A549 (cell line): Measurements from ENCODE around the gene SND1. TPM values are rescaled to one million over a fixed set of nuclear protein-coding genes. Genes with fewer than 3 reads are reported as not detected.

Source experiments
- ATAC-seq, 2 experiments: fragments of 200-7000 bp in 1 of 2; fragments of >200 bp in 1 of 2; cut with Nextera tagmentation in 1 of 2; cut with Tn5 transposase in 1 of 2; 3 replicates each; pipeline versions ENCODE4 v1.8.0 to v1.9.1; 2018 to 2020; ENCODE audit warnings: mild to moderate bottlenecking in 1 of 2, moderate library complexity in 1 of 2
- CTCF ChIA-PET: fragments of 300-600 bp; sonication (Branson Sonifier 250); formaldehyde crosslinking; extraction: SDS; loops from one replicate; lab custom pipeline; 2021; ENCODE audit warnings: antibody characterized with exemption, inconsistent platforms; lab: Yijun Ruan, JAX
- POLR2A ChIA-PET: fragments of 350-600 bp; formaldehyde crosslinking; extraction: SDS; loops from one replicate; lab custom pipeline; 2021; ENCODE audit warnings: antibody characterized with exemption, inconsistent platforms; lab: Yijun Ruan, JAX
- DNase-seq, 2 experiments: peaks; one replicate each; pipeline versions ENCODE4 v3.0.0 to v3.0.0-alpha.2; 2011 to 2016; ENCODE audit warnings: low read depth in 1 of 2, low spot score in 1 of 2
- FAIRE-seq: peaks from 2 replicates; lab custom pipeline; 2011; peaks lifted over from hg19 to GRCh38; lab: Jason Lieb, UNC
- H3K27ac ChIP-seq, 2 experiments: fragments of >200 bp; sonication (Bioruptor Twin); formaldehyde crosslinking; 3 replicates each; pipeline ENCODE4 v1.5.1; 2016 to 2017
- H3K4me1 ChIP-seq: fragments of >200 bp; sonication (Bioruptor Twin); formaldehyde crosslinking; 3 replicates; pipeline ENCODE4 v1.6.1; 2016
- H3K4me2 ChIP-seq: fragments of >200 bp; sonication (Bioruptor Twin); formaldehyde crosslinking; 3 replicates; pipeline ENCODE4 v1.6.1; 2016
- H3K4me3 ChIP-seq: fragments of >200 bp; sonication (Bioruptor Twin); formaldehyde crosslinking; 3 replicates; pipeline ENCODE4 v1.5.1; 2016
- H3K9me3 ChIP-seq: fragments of >200 bp; sonication (Bioruptor Twin); formaldehyde crosslinking; 3 replicates; pipeline ENCODE4 v1.6.1; 2016
- BHLHE40 ChIP-seq: IDR thresholded peaks from 2 replicates; pipeline ENCODE4 v1.6.1; 2012; ENCODE audit warnings: low read depth, low read length, inconsistent platforms
- CBX8 ChIP-seq: fragments of 200-600 bp; sonication (generic); IDR thresholded peaks from 2 replicates; pipeline ENCODE4 v1.6.1; 2016
- CHD4 ChIP-seq: fragments of 200-600 bp; sonication (generic); IDR thresholded peaks from 2 replicates; pipeline ENCODE4 v1.6.1; 2016; ENCODE audit warnings: antibody characterized with exemption, mild to moderate bottlenecking, borderline replicate concordance
- EHF ChIP-seq: fragments of 250-450 bp; sonication (Bioruptor Pico); IDR thresholded peaks from 2 replicates; pipeline ENCODE4 v1.5.0; 2020; ENCODE audit warnings: mild to moderate bottlenecking
- EP300 ChIP-seq, 2 experiments: fragments of >200 bp; sonication (Bioruptor Twin); formaldehyde crosslinking; IDR thresholded peaks; 2 replicates in 1 of 2; 3 replicates in 1 of 2; pipeline ENCODE4 v1.6.1; 2016 to 2017
- ESRRA ChIP-seq: fragments of 150-350 bp; IDR thresholded peaks from 2 replicates; pipeline ENCODE4 v1.6.1; 2014; ENCODE audit warnings: mild to moderate bottlenecking, low read length, borderline replicate concordance
- FOSB ChIP-seq: fragments of 250-450 bp; sonication (Bioruptor Pico); IDR thresholded peaks from 2 replicates; pipeline ENCODE4 v1.5.0; 2020; ENCODE audit warnings: mild to moderate bottlenecking, moderate library complexity
- GATA3 ChIP-seq: IDR thresholded peaks from 2 replicates; pipeline ENCODE4 v1.6.1; 2012; ENCODE audit warnings: borderline replicate concordance
- HDAC2 ChIP-seq: fragments of 200-600 bp; sonication (generic); IDR thresholded peaks from 2 replicates; pipeline ENCODE4 v1.6.1; 2016
- HEYL ChIP-seq: fragments of 250-450 bp; sonication (Bioruptor Pico); IDR thresholded peaks from 2 replicates; pipeline ENCODE4 v1.8.0; 2021; ENCODE audit warnings: mild to moderate bottlenecking, moderate library complexity
- HOXB13 ChIP-seq: fragments of 250-450 bp; sonication (Bioruptor Pico); IDR thresholded peaks from 2 replicates; pipeline ENCODE4 v1.5.0; 2020; ENCODE audit warnings: low read depth, mild to moderate bottlenecking, moderate library complexity
- JUNB ChIP-seq: fragments of >200 bp; sonication (Bioruptor Twin); formaldehyde crosslinking; IDR thresholded peaks from 2 replicates; pipeline ENCODE4 v1.6.1; 2016
- MAZ ChIP-seq: fragments of 150-350 bp; IDR thresholded peaks from 2 replicates; pipeline ENCODE4 v1.6.1; 2014; ENCODE audit warnings: antibody characterized with exemption, low read depth, low read length, borderline replicate concordance
- MYC ChIP-seq: IDR thresholded peaks from 2 replicates; pipeline ENCODE4 v1.6.1; 2012; ENCODE audit warnings: mild to moderate bottlenecking, inconsistent platforms, low read length, improper control_type of control experiment, borderline replicate concordance
- NFE2L2 ChIP-seq: fragments of 150-350 bp; conservative IDR thresholded peaks from 2 replicates; pipeline ENCODE4 v1.6.1; 2014; ENCODE audit warnings: low read length
- NPAS2 ChIP-seq: fragments of 250-450 bp; sonication (Bioruptor Pico); IDR thresholded peaks from 2 replicates; pipeline ENCODE4 v1.8.0; 2022; ENCODE audit warnings: mild to moderate bottlenecking, moderate library complexity, borderline replicate concordance
- NR3C1 ChIP-seq: fragments of >200 bp; sonication (Bioruptor Twin); formaldehyde crosslinking; IDR thresholded peaks from 3 replicates; pipeline ENCODE4 v1.6.1; 2017
- POLR2A ChIP-seq: IDR thresholded peaks from 2 replicates; pipeline ENCODE4 v1.6.1; 2012; ENCODE audit warnings: mild to moderate bottlenecking, low read length
- RCOR1 ChIP-seq: fragments of 150-350 bp; IDR thresholded peaks from 2 replicates; pipeline ENCODE4 v1.6.1; 2014; ENCODE audit warnings: antibody characterized with exemption, low read length, low read depth
- RNF2 ChIP-seq: fragments of 200-600 bp; sonication (generic); IDR thresholded peaks from 2 replicates; pipeline ENCODE4 v1.6.1; 2016; ENCODE audit warnings: low read depth, mild to moderate bottlenecking, antibody characterized with exemption, moderate library complexity, borderline replicate concordance
- SMC3 ChIP-seq: fragments of >200 bp; sonication (Bioruptor Twin); formaldehyde crosslinking; IDR thresholded peaks from 3 replicates; pipeline ENCODE4 v1.6.1; 2018; ENCODE audit warnings: inconsistent platforms
- ZC3H11A ChIP-seq: fragments of 450-650 bp; IDR thresholded peaks from 2 replicates; pipeline ENCODE4 v1.6.1; 2014; ENCODE audit warnings: antibody characterized with exemption, mild to moderate bottlenecking
- ZNF302 ChIP-seq: fragments of 250-450 bp; sonication (Bioruptor Pico); IDR thresholded peaks from 2 replicates; pipeline ENCODE4 v1.9.0; 2021; ENCODE audit warnings: inconsistent platforms, mild to moderate bottlenecking, moderate library complexity
- ZSCAN20 ChIP-seq: fragments of 250-450 bp; sonication (Bioruptor Pico); IDR thresholded peaks from 2 replicates; pipeline ENCODE4 v1.8.0; 2022; ENCODE audit warnings: mild to moderate bottlenecking, moderate library complexity
- WGBS: methylation state at CpG from one replicate; pipeline ENCODE4 v1.1.6; 2017; ENCODE audit errors: missing lambda C conversion rate; 5-methylcytosine and 5-hydroxymethylcytosine counted together
- polyA plus RNA-seq, 4 experiments: library from polyadenylated mRNA; depleted of rRNA in 3 of 4; stranded (reverse); fragments of >200 nt; fragmentation: RNase III in 1 of 4; extraction: RNeasy Plus Mini Kit Qiagen cat#74134 plus additional on column Dnase treatment in 1 of 4; gene quantifications; 2 replicates in 3 of 4; 3 replicates in 1 of 4; pipeline ENCODE4 v1.2.3, GENCODE V29; 2011 to 2017
- TF ChIP-seq, protein P1 (sequence below): IDR thresholded peaks from 2 replicates; pipeline ENCODE4 v1.6.1; 2012
- TF ChIP-seq, protein P2 (sequence below): fragments of 150-350 bp; IDR thresholded peaks from 2 replicates; pipeline ENCODE4 v1.6.1; 2014; ENCODE audit warnings: low read depth, mild to moderate bottlenecking, low read length
- TF ChIP-seq, protein P3 (sequence below): IDR thresholded peaks from 2 replicates; pipeline ENCODE4 v1.6.1; 2012; ENCODE audit warnings: low read depth, borderline replicate concordance
- TF ChIP-seq, protein P4 (sequence below): fragments of >200 bp; sonication (Bioruptor Twin); formaldehyde crosslinking; IDR thresholded peaks from 3 replicates; pipeline ENCODE4 v1.5.1; 2016
- TF ChIP-seq, protein P5 (sequence below): fragments of >200 bp; sonication (Bioruptor Twin); formaldehyde crosslinking; IDR thresholded peaks from 2 replicates; pipeline ENCODE4 v1.6.1; 2016
- TF ChIP-seq, protein P6 (sequence below): fragments of 250-450 bp; sonication (Bioruptor Pico); IDR thresholded peaks from 2 replicates; pipeline ENCODE4 v1.5.0; 2020; ENCODE audit warnings: low read depth, mild to moderate bottlenecking, moderate library complexity
- TF ChIP-seq, protein P7 (sequence below): fragments of 200-600 bp; sonication (generic); IDR thresholded peaks from 2 replicates; pipeline ENCODE4 v1.6.1; 2016; ENCODE audit warnings: antibody characterized with exemption, mild to moderate bottlenecking, moderate library complexity

Gene SND1
- polyA plus RNA-seq, 2 of the 4 experiments (the other 2 are of a cell fraction): 102 to 138 TPM

DNA sequence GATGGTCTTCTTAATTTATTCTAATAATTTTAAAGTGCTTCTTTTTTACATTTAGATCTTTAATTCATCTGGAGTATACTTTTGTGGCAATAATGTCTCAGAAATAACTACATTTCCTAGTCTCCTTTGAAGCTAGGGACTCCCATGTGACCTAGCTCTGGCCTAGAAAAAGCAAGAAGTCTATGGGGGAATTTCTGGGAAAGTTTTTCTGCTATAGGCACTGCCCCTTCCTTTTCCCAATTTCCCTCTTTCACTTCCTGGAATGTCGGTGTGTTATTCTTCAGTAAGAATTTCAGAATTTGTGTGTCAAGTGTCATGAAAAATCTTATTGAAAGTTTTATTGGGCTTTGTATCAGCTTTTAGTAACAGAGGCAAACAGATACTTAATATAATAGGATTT lies 473.8 kb downstream of the SND1 start:
- ATAC-seq: no peak
- no peak overlapping the region for H3K4me2 ChIP-seq
- 59% methylated on average over 1 of the region's 1 CpG for WGBS
- FAIRE-seq: no peak
- TF ChIP-seq, protein P1, sequence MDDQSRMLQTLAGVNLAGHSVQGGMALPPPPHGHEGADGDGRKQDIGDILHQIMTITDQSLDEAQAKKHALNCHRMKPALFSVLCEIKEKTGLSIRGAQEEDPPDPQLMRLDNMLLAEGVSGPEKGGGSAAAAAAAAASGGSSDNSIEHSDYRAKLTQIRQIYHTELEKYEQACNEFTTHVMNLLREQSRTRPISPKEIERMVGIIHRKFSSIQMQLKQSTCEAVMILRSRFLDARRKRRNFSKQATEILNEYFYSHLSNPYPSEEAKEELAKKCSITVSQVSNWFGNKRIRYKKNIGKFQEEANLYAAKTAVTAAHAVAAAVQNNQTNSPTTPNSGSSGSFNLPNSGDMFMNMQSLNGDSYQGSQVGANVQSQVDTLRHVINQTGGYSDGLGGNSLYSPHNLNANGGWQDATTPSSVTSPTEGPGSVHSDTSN: no peak
- TF ChIP-seq HDAC2 (no peak), ZC3H11A (no peak), NFE2L2 (no peak), MYC (no peak), POLR2A (no peak), MAZ (no peak), ZNF302 (CRISPR knock-in tag) (no peak), SMC3 (no peak), CHD4 (no peak), RNF2 (no peak), ZSCAN20 (CRISPR knock-in tag) (no peak), JUNB (no peak)
- TF ChIP-seq, protein P2, sequence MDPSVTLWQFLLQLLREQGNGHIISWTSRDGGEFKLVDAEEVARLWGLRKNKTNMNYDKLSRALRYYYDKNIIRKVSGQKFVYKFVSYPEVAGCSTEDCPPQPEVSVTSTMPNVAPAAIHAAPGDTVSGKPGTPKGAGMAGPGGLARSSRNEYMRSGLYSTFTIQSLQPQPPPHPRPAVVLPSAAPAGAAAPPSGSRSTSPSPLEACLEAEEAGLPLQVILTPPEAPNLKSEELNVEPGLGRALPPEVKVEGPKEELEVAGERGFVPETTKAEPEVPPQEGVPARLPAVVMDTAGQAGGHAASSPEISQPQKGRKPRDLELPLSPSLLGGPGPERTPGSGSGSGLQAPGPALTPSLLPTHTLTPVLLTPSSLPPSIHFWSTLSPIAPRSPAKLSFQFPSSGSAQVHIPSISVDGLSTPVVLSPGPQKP: no peak
- TF ChIP-seq, protein P3, sequence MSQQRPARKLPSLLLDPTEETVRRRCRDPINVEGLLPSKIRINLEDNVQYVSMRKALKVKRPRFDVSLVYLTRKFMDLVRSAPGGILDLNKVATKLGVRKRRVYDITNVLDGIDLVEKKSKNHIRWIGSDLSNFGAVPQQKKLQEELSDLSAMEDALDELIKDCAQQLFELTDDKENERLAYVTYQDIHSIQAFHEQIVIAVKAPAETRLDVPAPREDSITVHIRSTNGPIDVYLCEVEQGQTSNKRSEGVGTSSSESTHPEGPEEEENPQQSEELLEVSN: no peak
- TF ChIP-seq, protein P4, sequence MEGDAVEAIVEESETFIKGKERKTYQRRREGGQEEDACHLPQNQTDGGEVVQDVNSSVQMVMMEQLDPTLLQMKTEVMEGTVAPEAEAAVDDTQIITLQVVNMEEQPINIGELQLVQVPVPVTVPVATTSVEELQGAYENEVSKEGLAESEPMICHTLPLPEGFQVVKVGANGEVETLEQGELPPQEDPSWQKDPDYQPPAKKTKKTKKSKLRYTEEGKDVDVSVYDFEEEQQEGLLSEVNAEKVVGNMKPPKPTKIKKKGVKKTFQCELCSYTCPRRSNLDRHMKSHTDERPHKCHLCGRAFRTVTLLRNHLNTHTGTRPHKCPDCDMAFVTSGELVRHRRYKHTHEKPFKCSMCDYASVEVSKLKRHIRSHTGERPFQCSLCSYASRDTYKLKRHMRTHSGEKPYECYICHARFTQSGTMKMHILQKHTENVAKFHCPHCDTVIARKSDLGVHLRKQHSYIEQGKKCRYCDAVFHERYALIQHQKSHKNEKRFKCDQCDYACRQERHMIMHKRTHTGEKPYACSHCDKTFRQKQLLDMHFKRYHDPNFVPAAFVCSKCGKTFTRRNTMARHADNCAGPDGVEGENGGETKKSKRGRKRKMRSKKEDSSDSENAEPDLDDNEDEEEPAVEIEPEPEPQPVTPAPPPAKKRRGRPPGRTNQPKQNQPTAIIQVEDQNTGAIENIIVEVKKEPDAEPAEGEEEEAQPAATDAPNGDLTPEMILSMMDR: no peak
- TF ChIP-seq, protein P5, sequence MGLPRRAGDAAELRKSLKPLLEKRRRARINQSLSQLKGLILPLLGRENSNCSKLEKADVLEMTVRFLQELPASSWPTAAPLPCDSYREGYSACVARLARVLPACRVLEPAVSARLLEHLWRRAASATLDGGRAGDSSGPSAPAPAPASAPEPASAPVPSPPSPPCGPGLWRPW: no peak
- DNase-seq: no peak
- ChIA-PET POLR2A (no interaction called here), CTCF (interaction anchor here (1.1 to 1.3 kb wide), 3 partner anchors 10 to 84 kb away, joined by 4 to 15 read pairs (median 4); no protein-coding TSS in a partner anchor)
- no peaks in the 10 kb centered on the region for H3K4me1 ChIP-seq
- no peaks in the 10 kb centered on the region for H3K9me3 ChIP-seq
- no peak overlapping the region for H3K4me3 ChIP-seq
- no peak overlapping the region for H3K27ac ChIP-seq

DNA sequence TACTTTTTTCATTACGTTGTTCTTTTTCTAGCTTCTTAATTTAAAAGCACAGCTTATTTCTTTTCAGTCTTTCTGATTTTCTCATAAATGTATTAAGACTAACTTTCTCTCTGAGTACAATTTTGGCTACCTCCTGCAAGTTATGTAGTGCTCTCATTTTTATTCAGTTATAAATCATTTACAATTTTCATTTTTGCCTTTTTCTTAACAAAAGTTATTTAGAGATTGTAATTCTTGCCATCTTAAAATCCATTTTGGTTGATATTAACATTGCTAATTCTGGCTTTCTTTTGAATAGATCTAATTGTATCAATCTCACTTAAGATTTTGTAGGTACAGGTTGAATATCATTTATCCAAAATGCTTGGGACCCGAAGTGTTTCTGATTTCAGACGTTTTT lies 476.4 kb downstream of the SND1 start:
- 19% methylated on average over 3 of the region's 3 CpGs for WGBS
- Histone ChIP-seq H3K27ac (no peak overlapping the region), H3K9me3 (no peaks in the 10 kb centered on the region), H3K4me3 (no peak overlapping the region), H3K4me2 (no peak overlapping the region), H3K4me1 (no peaks in the 10 kb centered on the region)
- CTCF ChIA-PET: interaction anchor here (1.0 to 3.6 kb wide), 3 partner anchors 22 to 81 kb away, joined by 3 to 19 read pairs (median 6); no protein-coding TSS in a partner anchor
- TF ChIP-seq ZC3H11A (no peak), HEYL (no peak), RCOR1 (no peak), GATA3 (no peak), MYC (no peak), FOSB (CRISPR knock-in tag) (no peak), HOXB13 (CRISPR knock-in tag) (no peak), CBX8 (no peak), EHF (no peak), NR3C1 (no peak), ZNF302 (CRISPR knock-in tag) (no peak), HDAC2 (no peak), EP300 (IDR thresholded peaks at IDR 0.05) (no peak), ESRRA (no peak), MAZ (no peak), BHLHE40 (no peak), NPAS2 (CRISPR knock-in tag) (no peak)
- TF ChIP-seq, protein P6, sequence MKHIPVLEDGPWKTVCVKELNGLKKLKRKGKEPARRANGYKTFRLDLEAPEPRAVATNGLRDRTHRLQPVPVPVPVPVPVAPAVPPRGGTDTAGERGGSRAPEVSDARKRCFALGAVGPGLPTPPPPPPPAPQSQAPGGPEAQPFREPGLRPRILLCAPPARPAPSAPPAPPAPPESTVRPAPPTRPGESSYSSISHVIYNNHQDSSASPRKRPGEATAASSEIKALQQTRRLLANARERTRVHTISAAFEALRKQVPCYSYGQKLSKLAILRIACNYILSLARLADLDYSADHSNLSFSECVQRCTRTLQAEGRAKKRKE: no peak
- TF ChIP-seq, protein P7, sequence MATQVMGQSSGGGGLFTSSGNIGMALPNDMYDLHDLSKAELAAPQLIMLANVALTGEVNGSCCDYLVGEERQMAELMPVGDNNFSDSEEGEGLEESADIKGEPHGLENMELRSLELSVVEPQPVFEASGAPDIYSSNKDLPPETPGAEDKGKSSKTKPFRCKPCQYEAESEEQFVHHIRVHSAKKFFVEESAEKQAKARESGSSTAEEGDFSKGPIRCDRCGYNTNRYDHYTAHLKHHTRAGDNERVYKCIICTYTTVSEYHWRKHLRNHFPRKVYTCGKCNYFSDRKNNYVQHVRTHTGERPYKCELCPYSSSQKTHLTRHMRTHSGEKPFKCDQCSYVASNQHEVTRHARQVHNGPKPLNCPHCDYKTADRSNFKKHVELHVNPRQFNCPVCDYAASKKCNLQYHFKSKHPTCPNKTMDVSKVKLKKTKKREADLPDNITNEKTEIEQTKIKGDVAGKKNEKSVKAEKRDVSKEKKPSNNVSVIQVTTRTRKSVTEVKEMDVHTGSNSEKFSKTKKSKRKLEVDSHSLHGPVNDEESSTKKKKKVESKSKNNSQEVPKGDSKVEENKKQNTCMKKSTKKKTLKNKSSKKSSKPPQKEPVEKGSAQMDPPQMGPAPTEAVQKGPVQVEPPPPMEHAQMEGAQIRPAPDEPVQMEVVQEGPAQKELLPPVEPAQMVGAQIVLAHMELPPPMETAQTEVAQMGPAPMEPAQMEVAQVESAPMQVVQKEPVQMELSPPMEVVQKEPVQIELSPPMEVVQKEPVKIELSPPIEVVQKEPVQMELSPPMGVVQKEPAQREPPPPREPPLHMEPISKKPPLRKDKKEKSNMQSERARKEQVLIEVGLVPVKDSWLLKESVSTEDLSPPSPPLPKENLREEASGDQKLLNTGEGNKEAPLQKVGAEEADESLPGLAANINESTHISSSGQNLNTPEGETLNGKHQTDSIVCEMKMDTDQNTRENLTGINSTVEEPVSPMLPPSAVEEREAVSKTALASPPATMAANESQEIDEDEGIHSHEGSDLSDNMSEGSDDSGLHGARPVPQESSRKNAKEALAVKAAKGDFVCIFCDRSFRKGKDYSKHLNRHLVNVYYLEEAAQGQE: no peak
- POLR2A ChIA-PET: no interaction called here
- no peak for FAIRE-seq
- no peak for ATAC-seq
- no peak for DNase-seq
